ENCODE results near the gene EFNA5.

DNA sequence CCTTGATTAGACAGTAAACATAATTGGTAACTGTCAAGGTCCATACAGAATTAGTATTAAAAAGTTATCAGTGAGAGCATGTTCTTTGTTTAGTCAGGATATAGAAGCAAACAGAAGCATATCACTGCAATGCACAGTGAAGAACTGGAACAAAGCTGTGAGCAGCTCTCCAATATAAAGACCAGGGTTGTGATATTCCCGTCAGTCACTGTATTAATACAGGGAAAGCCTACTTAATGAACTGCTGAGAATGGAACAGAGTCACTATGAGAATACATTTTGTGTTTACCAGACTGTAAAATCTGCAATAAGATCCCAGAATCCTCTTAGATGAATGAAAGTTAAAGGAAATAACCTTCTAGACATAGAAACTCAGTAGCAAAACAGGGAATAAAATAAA is 58.2 kb downstream of the EFNA5 start:
- TF ChIP-seq GATA2 (IDR thresholded peaks at IDR 0.05; ENCODE audit: low read depth, low read length) = no peak
- TF ChIP-seq GATA3 (IDR thresholded peaks at IDR 0.05; ENCODE audit: low read depth, low read length) = no peak

Measured in SH-SY5Y (cell line).